HG03558 (cell line): ENCODE results near the gene TNPO2.

Experiments
- ATAC-seq: cut with Tn5 transposase; IDR thresholded peaks from one replicate; pipeline ENCODE4 v1.9.1; 2021; ENCODE audit warnings: moderate number of reproducible peaks; ENCODE audit not compliant: unreplicated experiment; ENCODE audit errors: extremely low read depth

TNPO2 gene

GRCh38 chr19:12655546-12655945 lies 68.2 kb downstream of the TNPO2 start:
- ATAC-seq, result no peak

GRCh38 chr19:12652219-12652618 lies 71.5 kb downstream of the TNPO2 start:
- ATAC-seq, result no peak

- ATAC-seq, result no peak
These were observed 73.8 kb downstream of the TNPO2 start for GRCh38 chr19:12649941-12650340.
